Measurements from ENCODE around the gene TMEM98. TPM values are rescaled to one million over a fixed set of nuclear protein-coding genes. Genes with fewer than 3 reads are reported as not detected.

TMEM98 gene
- total and polyA plus RNA-seq, 2 of the 8 experiments (the other 6 are each of a cell fraction or from before 2014, with no cell fraction given): 86.1 to 232 TPM

GRCh38 chr17:32971171-32971570, 43.2 kb downstream of the TMEM98 start:
- no peak overlapping the region for H2BK12ac ChIP-seq (ENCODE audit: low read depth, low read length)
- 100% methylated on average over 1 of the region's 1 CpG; no CpG with 5 or more reads in 1 of the 2 experiments for WGBS, 2 experiments (ENCODE audit: extremely low coverage in 1 of 2, insufficient coverage in 1 of 2, insufficient read length in 1 of 2, insufficient replicate concordance in 2 of 2, low coverage in 1 of 2, low lambda C conversion rate in 2 of 2, missing lambda C conversion rate in 1 of 2)
- no peak overlapping the region for H3K4ac ChIP-seq (replicated peaks; ENCODE audit: insufficient read length, low read depth, low read length)
- no peak overlapping the region for H2AFZ ChIP-seq (ENCODE audit: low read length)
- no peak overlapping the region for H2BK5ac ChIP-seq (ENCODE audit: low read depth, low read length)
- no peaks in the 10 kb centered on the region for H3K4me1 ChIP-seq (replicated peaks in 1 of 4; ENCODE audit: control insufficient read depth in 3 of 4, insufficient read depth in 4 of 4, low read length in 3 of 4)
- H3K4me2 ChIP-seq (ENCODE audit: insufficient read depth in 1 of 2, low read depth in 2 of 2, low read length in 2 of 2): no peak overlapping the region
- H3K9ac ChIP-seq (replicated peaks in 1 of 4; ENCODE audit: extremely low read depth in 1 of 4, low read depth in 3 of 4, low read length in 3 of 4): no peak overlapping the region
- no peak overlapping the region for H3K4me3 ChIP-seq (ENCODE audit: extremely low read depth in 1 of 4, insufficient read depth in 2 of 4, low read depth in 3 of 4, low read length in 4 of 4)
- H4K91ac ChIP-seq (replicated peaks; ENCODE audit: insufficient read length, low read length): no peak overlapping the region
- H4K8ac ChIP-seq (ENCODE audit: extremely low read depth, insufficient read depth, low read length): no peak overlapping the region
- H2BK120ac ChIP-seq (replicated peaks; ENCODE audit: low read depth, low read length): no peak overlapping the region
- no peak overlapping the region for H2AK5ac ChIP-seq (ENCODE audit: low read depth, low read length)
- no peak overlapping the region for H3K56ac ChIP-seq (replicated peaks; ENCODE audit: insufficient read length, low read depth, low read length)
- no peak overlapping the region for H4K5ac ChIP-seq (ENCODE audit: insufficient read length, low read depth, low read length)
- no peak overlapping the region for H3K14ac ChIP-seq (ENCODE audit: insufficient read length)
- no peaks in the 10 kb centered on the region for H3K23me2 ChIP-seq (ENCODE audit: low read depth, low read length)
- no peaks in the 10 kb centered on the region for H4K20me1 ChIP-seq (replicated peaks in 1 of 2; ENCODE audit: control insufficient read depth in 1 of 2, insufficient read depth in 2 of 2, low read length in 2 of 2)
- no peaks in the 10 kb centered on the region for H3K79me1 ChIP-seq (ENCODE audit: low read depth, low read length)
- H3K23ac ChIP-seq (ENCODE audit: insufficient read length): no peak overlapping the region
- no peaks in the 10 kb centered on the region; a peak in 1 of 4 replicates for H3K9me3 ChIP-seq (ENCODE audit: insufficient read depth in 2 of 2, low read depth in 1 of 2, low read length in 1 of 2)
- CTCF ChIA-PET (ENCODE audit: partially characterized antibody): interaction anchor here (1.8 kb wide), 1 partner anchor 30 kb away, joined by 5 read pairs; no protein-coding TSS in a partner anchor
- FAIRE-seq: no peak
- no peak overlapping the region for H2BK15ac ChIP-seq (ENCODE audit: low read length)
- no peak for DNase-seq (ENCODE audit: low read depth in 1 of 2, low spot score in 2 of 2)
- no peak overlapping the region for H3K18ac ChIP-seq (ENCODE audit: extremely low read depth, low read length)
- H2BK20ac ChIP-seq (ENCODE audit: low read length): no peak overlapping the region
- no peaks in the 10 kb centered on the region for H3K79me2 ChIP-seq (ENCODE audit: control insufficient read depth in 1 of 2, insufficient read depth in 2 of 2, low read length in 2 of 2)
- no peaks in the 10 kb centered on the region for H3K27me3 ChIP-seq (replicated peaks in 1 of 4; ENCODE audit: control insufficient read depth in 3 of 4, extremely low read depth in 1 of 4, insufficient read depth in 3 of 4, low read length in 3 of 4)
- H3K36me3 ChIP-seq (ENCODE audit: control insufficient read depth in 2 of 4, insufficient read depth in 4 of 4, low read length in 3 of 4): no peaks in the 10 kb centered on the region
- H3K27ac ChIP-seq (ENCODE audit: low read depth, low read length): no peak overlapping the region
- POLR2A ChIA-PET (ENCODE audit: partially characterized antibody): no interaction called here
- TF ChIP-seq ATF3 (IDR thresholded peaks at IDR 0.05; ENCODE audit: insufficient read depth, low read depth, low read length): no peak
- TF ChIP-seq HDAC6 (IDR thresholded peaks at IDR 0.05; ENCODE audit: low read depth, low read length): no peak
- no peak for TF ChIP-seq GTF2F1 (IDR thresholded peaks at IDR 0.05; ENCODE audit: borderline replicate concordance, low read depth, low read length)
- no peak for TF ChIP-seq ATF2 (IDR thresholded peaks at IDR 0.05; ENCODE audit: low read length)
- no peak for TF ChIP-seq FOSL1 (IDR thresholded peaks at IDR 0.05; ENCODE audit: insufficient read depth, low read depth, low read length)
- TF ChIP-seq SRF (IDR thresholded peaks at IDR 0.05; ENCODE audit: low read depth, low read length): no peak
- no peak for TF ChIP-seq CTCF (IDR thresholded peaks at IDR 0.05; ENCODE audit: control extremely low read depth in 1 of 3, insufficient read depth in 1 of 3, low read depth in 1 of 3, low read length in 3 of 3)
- TF ChIP-seq SAP30 (IDR thresholded peaks at IDR 0.05; ENCODE audit: insufficient read depth, insufficient replicate concordance, low read length): no peak
